OCI-LY1 (cell line): ENCODE results near the gene RMI1.

ENCODE experiments used
- CTCF ChIP-seq: fragments of 200-600 bp; sonication (generic), shearing (Covaris generic); IDR thresholded peaks from 2 replicates; pipeline ENCODE4 v1.5.1; 2017; ENCODE audit warnings: mild to moderate bottlenecking, antibody characterized with exemption, low read length, moderate library complexity, mixed read lengths
- EZH2 ChIP-seq: fragments of 200-600 bp; sonication (generic), shearing (Covaris generic); IDR thresholded peaks from 2 replicates; pipeline ENCODE4 v1.8.0; 2017; ENCODE audit warnings: borderline replicate concordance, mixed run types, mild to moderate bottlenecking, antibody characterized with exemption, low read length, moderate library complexity, mixed read lengths

GRCh38 chr9:84024041-84024575 lies 43.5 kb downstream of the RMI1 start:
- no peak for TF ChIP-seq CTCF
- no peak for TF ChIP-seq EZH2
